HG03175 (cell line): ENCODE measurements around the gene RHAG.

ENCODE experiments used
- ATAC-seq: cut with Tn5 transposase; IDR thresholded peaks from one replicate; pipeline ENCODE4 v1.9.1; 2021; ENCODE audit warnings: mild to moderate bottlenecking, moderate library complexity; ENCODE audit not compliant: unreplicated experiment

The RHAG gene

GRCh38 chr6:49565261-49565660, 71.4 kb downstream of the RHAG start:
- no peak for ATAC-seq

GRCh38 chr6:49564552-49564951, 72.1 kb downstream of the RHAG start:
- ATAC-seq, result no peak

- ATAC-seq, result no peak
Measured at GRCh38 chr6:49563006-49563886, 73.4 kb downstream of the RHAG start.

GRCh38 chr6:49558238-49558637, 78.4 kb downstream of the RHAG start:
- no peak for ATAC-seq

GRCh38 chr6:49557177-49557576, 79.5 kb downstream of the RHAG start:
- ATAC-seq, result no peak

- no peak for ATAC-seq
Measured at GRCh38 chr6:49556429-49556837, 80.2 kb downstream of the RHAG start.

GRCh38 chr6:49555951-49556350, 80.7 kb downstream of the RHAG start:
- ATAC-seq, result no peak
